SK-N-SH (cell line): Measurements from ENCODE around the gene AIP. TPM values are rescaled to one million over a fixed set of nuclear protein-coding genes. Genes with fewer than 3 reads are reported as not detected.

Experiments used
- CTCF ChIA-PET: fragments of 300-600, 350-600 bp; formaldehyde crosslinking; extraction: SDS; loops from one replicate; lab custom pipeline; 2021; lab: Yijun Ruan, JAX
- POLR2A ChIA-PET: fragments of 350-600 bp; sonication (Branson Sonifier 250); formaldehyde crosslinking; extraction: SDS; loops from one replicate; lab custom pipeline; 2020; ENCODE audit warnings: antibody characterized with exemption, inconsistent platforms; lab: Yijun Ruan, JAX
- DNase-seq: peaks from one replicate; pipeline ENCODE4 v3.0.0; 2012
- H2AFZ ChIP-seq: fragments of 200-600 bp; sonication (generic); 2 replicates; pipeline ENCODE4 v1.8.1; 2016; ENCODE audit warnings: antibody characterized with exemption, mild to moderate bottlenecking, low read depth
- H3F3A ChIP-seq: fragments of 200-600 bp; sonication (generic); replicated peaks from 2 replicates; pipeline ENCODE3; 2016; ENCODE audit warnings: antibody characterized with exemption, mild to moderate bottlenecking; ENCODE audit not compliant: insufficient read depth
- H3K27ac ChIP-seq, 2 experiments: fragments of 200-500 bp in 1 of 2; fragments of 200-600 bp in 1 of 2; sonication (Bioruptor generic) in 1 of 2; sonication (generic), shearing (Covaris generic) in 1 of 2; 2 replicates each; pipeline versions ENCODE4 v1.5.1 to v1.6.1; 2014 to 2016; ENCODE audit warnings: low read depth in 2 of 2, inconsistent platforms in 1 of 2, low read length in 1 of 2, mild to moderate bottlenecking in 1 of 2, mixed read lengths in 1 of 2
- H3K27me3 ChIP-seq: fragments of 200-600 bp; sonication (generic), shearing (Covaris generic); 2 replicates; pipeline ENCODE4 v1.6.1; 2016; ENCODE audit warnings: mixed run types; ENCODE audit not compliant: insufficient read depth
- H3K36me3 ChIP-seq, 2 experiments: fragments of 200-500 bp in 1 of 2; fragments of 200-600 bp in 1 of 2; sonication (Bioruptor generic) in 1 of 2; sonication (generic) in 1 of 2; replicated peaks in 1 of 2; 2 replicates each; pipeline versions ENCODE3 to v1.5.1; 2014 to 2016; ENCODE audit warnings: low read length in 1 of 2, mild to moderate bottlenecking in 1 of 2; ENCODE audit not compliant: insufficient read depth in 2 of 2, control insufficient read depth in 1 of 2
- H3K4me1 ChIP-seq, 2 experiments: fragments of 200-500 bp in 1 of 2; fragments of 200-600 bp in 1 of 2; sonication (Bioruptor generic) in 1 of 2; sonication (generic), shearing (Covaris generic) in 1 of 2; 2 replicates each; pipeline versions ENCODE4 v1.5.1 to v1.6.1; 2014 to 2016; ENCODE audit warnings: low read depth in 1 of 2, low read length in 1 of 2, mixed run types in 1 of 2; ENCODE audit not compliant: insufficient read depth in 2 of 2, control insufficient read depth in 1 of 2
- H3K4me2 ChIP-seq: fragments of 200-600 bp; sonication (generic), shearing (Covaris generic); 2 replicates; pipeline ENCODE4 v1.6.1; 2017; ENCODE audit warnings: mixed run types
- H3K4me3 ChIP-seq, 2 experiments: fragments of 200-500 bp in 1 of 2; fragments of 200-600 bp in 1 of 2; sonication (Bioruptor generic) in 1 of 2; sonication (generic), shearing (Covaris generic) in 1 of 2; 2 replicates each; pipeline versions ENCODE4 v1.5.1 to v1.8.1; 2014 to 2016; ENCODE audit warnings: low read depth in 2 of 2, inconsistent platforms in 1 of 2, low read length in 1 of 2, mild to moderate bottlenecking in 1 of 2, mixed read lengths in 1 of 2, moderate library complexity in 1 of 2
- H3K79me2 ChIP-seq: fragments of 200-600 bp; sonication (generic); 2 replicates; pipeline ENCODE4 v1.8.1; 2017; ENCODE audit warnings: mild to moderate bottlenecking; ENCODE audit not compliant: insufficient read depth
- H3K9ac ChIP-seq: fragments of 200-600 bp; sonication (generic); 2 replicates; pipeline ENCODE4 v1.6.1; 2017; ENCODE audit warnings: mixed run types
- H3K9me2 ChIP-seq: fragments of 200-600 bp; sonication (generic); 2 replicates; pipeline ENCODE4 v1.6.1; 2017; ENCODE audit warnings: mixed run types
- H3K9me3 ChIP-seq: fragments of 200-600 bp; sonication (generic); 2 replicates; pipeline ENCODE4 v1.6.1; 2017; ENCODE audit warnings: mixed run types, mild to moderate bottlenecking, moderate library complexity
- H4K20me1 ChIP-seq: fragments of 200-600 bp; sonication (generic); 2 replicates; pipeline ENCODE4 v1.6.1; 2017; ENCODE audit warnings: mild to moderate bottlenecking, mixed run types; ENCODE audit not compliant: insufficient read depth
- CHD2 ChIP-seq: fragments of 150-350 bp; IDR thresholded peaks from 2 replicates; pipeline ENCODE4 v1.6.1; 2018; ENCODE audit warnings: low read length; ENCODE audit not compliant: partially characterized antibody
- EP300 ChIP-seq, 2 experiments: IDR thresholded peaks; 2 replicates each; pipeline versions ENCODE4 v1.4.0 to v1.6.1; 2012; ENCODE audit warnings: borderline replicate concordance in 1 of 2, low read depth in 1 of 2, low read length in 1 of 2
- EZH2phosphoT487 ChIP-seq: fragments of 200-600 bp; sonication (generic); IDR thresholded peaks from 2 replicates; pipeline ENCODE4 v1.6.1; 2017; ENCODE audit warnings: low read depth, mixed run types, mild to moderate bottlenecking, antibody characterized with exemption, moderate library complexity, borderline replicate concordance
- FOSL2 ChIP-seq: IDR thresholded peaks from 2 replicates; pipeline ENCODE4 v1.4.0; 2012; ENCODE audit warnings: low read depth, mild to moderate bottlenecking, moderate library complexity, borderline replicate concordance
- FOXJ3 ChIP-seq: sonication (generic); formaldehyde crosslinking; IDR thresholded peaks from 2 replicates; pipeline ENCODE4 v1.5.1; 2020; ENCODE audit warnings: mild to moderate bottlenecking, missing genetic modification reagents
- FOXM1 ChIP-seq: IDR thresholded peaks from 2 replicates; pipeline ENCODE4 v1.4.0; 2012; ENCODE audit warnings: low read depth, mild to moderate bottlenecking
- GATA2 ChIP-seq: sonication (generic); formaldehyde crosslinking; IDR thresholded peaks from 2 replicates; pipeline ENCODE4 v1.5.0; 2020; ENCODE audit warnings: mild to moderate bottlenecking, missing genetic modification reagents
- IRF3 ChIP-seq: fragments of 150-350 bp; IDR thresholded peaks from 2 replicates; pipeline ENCODE4 v1.6.1; 2016; ENCODE audit warnings: mild to moderate bottlenecking, low read depth, low read length
- NFIC ChIP-seq: IDR thresholded peaks from 2 replicates; pipeline ENCODE4 v1.4.0; 2012; ENCODE audit warnings: borderline replicate concordance
- NRF1 ChIP-seq: IDR thresholded peaks from 2 replicates; pipeline ENCODE4 v1.6.1; 2012; ENCODE audit warnings: low read depth, mild to moderate bottlenecking, low read length
- POLR2AphosphoS5 ChIP-seq: IDR thresholded peaks from 2 replicates; pipeline ENCODE4 v1.6.1; 2012; ENCODE audit warnings: low read depth, low read length
- RAD21 ChIP-seq: IDR thresholded peaks from 2 replicates; pipeline ENCODE4 v1.6.1; 2012; ENCODE audit warnings: mild to moderate bottlenecking, low read length
- RCOR1 ChIP-seq: fragments of 150-350 bp; IDR thresholded peaks from 2 replicates; pipeline ENCODE4 v1.6.1; 2017; ENCODE audit warnings: antibody characterized with exemption, low read length
- RFX5 ChIP-seq: IDR thresholded peaks from 2 replicates; pipeline ENCODE4 v1.6.1; 2012; ENCODE audit warnings: mild to moderate bottlenecking, improper control_type of control experiment, low read length
- SIN3A ChIP-seq: IDR thresholded peaks from 2 replicates; pipeline ENCODE4 v1.6.1; 2012; ENCODE audit warnings: low read depth, mild to moderate bottlenecking, low read length, moderate library complexity, borderline replicate concordance
- TCF12 ChIP-seq: IDR thresholded peaks from 2 replicates; pipeline ENCODE4 v1.4.0; 2012
- ZBTB33 ChIP-seq: IDR thresholded peaks from 2 replicates; pipeline ENCODE4 v1.4.0; 2012; ENCODE audit warnings: low read depth, borderline replicate concordance
- WGBS: methylation state at CpG from one replicate; pipeline ENCODE4 v1.1.6; 2017; ENCODE audit warnings: low lambda C conversion rate; 5-methylcytosine and 5-hydroxymethylcytosine counted together
- polyA plus RNA-seq, 3 experiments: library from polyadenylated mRNA; depleted of rRNA; stranded (reverse); fragments of >200 nt; gene quantifications; 2 replicates each; pipeline ENCODE4 v1.2.3, GENCODE V29; 2012
- TF ChIP-seq, protein P1 (sequence below): IDR thresholded peaks from 2 replicates; pipeline ENCODE4 v1.6.1; 2012; ENCODE audit warnings: mild to moderate bottlenecking, low read depth, low read length, moderate library complexity
- TF ChIP-seq, protein P2 (sequence below): IDR thresholded peaks from 2 replicates; pipeline ENCODE4; 2012

The AIP gene
- polyA plus RNA-seq, 1 of the 3 experiments (the other 2 are of a cell fraction) = 207 TPM

DNA sequence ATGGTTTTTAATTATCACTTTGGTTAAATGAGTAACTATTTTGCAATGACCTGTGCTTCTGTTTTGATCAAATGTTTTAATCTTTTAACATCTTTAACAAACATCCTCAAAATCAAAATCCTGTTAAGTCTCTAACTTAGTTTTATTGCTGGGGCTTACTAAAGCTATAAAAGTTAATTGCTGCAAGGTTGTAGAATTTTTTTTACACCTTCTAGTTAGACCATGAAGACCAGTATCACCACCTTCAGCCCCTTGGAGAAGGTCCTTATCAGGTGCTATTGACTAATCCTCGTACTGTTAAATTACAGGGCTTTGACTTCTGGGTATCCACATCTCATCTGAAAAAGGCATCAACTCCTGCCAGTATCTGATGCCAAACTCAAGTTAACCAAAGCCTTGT, 52.7 kb downstream of the AIP start:
- ChIA-PET CTCF (interaction anchor here (1.6 kb wide), 1 partner anchor 37 kb away, joined by 4 read pairs; no protein-coding TSS in a partner anchor), POLR2A (no interaction called here)
- Histone ChIP-seq H3K9me2 (no peaks in the 10 kb centered on the region), H3K27me3 (no peaks in the 10 kb centered on the region), H3K4me1 (no peaks in the 10 kb centered on the region), H3K36me3 (no peaks in the 10 kb centered on the region), H3K4me3 (no peak overlapping the region), H4K20me1 (no peaks in the 10 kb centered on the region), H3F3A (peaks cover 3% of the 10 kb centered on the region), H3K79me2 (no peaks in the 10 kb centered on the region), H3K4me2 (no peak overlapping the region), H3K9ac (no peak overlapping the region), H3K9me3 (peaks cover 14% of the 10 kb centered on the region; the same call in 1 of the 2 replicates), H3K27ac (no peak overlapping the region), H2AFZ (no peak overlapping the region)
- WGBS = 0% methylated on average over 1 of the region's 1 CpG
- no peak for DNase-seq
- TF ChIP-seq RCOR1 = no peak
- TF ChIP-seq POLR2AphosphoS5 = no peak
- TF ChIP-seq FOXM1 = no peak
- no peak for TF ChIP-seq RAD21
- TF ChIP-seq TCF12 = no peak
- TF ChIP-seq ZBTB33 = no peak
- no peak for TF ChIP-seq NFIC
- TF ChIP-seq GATA2 (CRISPR knock-in tag) = no peak
- TF ChIP-seq, protein P1, sequence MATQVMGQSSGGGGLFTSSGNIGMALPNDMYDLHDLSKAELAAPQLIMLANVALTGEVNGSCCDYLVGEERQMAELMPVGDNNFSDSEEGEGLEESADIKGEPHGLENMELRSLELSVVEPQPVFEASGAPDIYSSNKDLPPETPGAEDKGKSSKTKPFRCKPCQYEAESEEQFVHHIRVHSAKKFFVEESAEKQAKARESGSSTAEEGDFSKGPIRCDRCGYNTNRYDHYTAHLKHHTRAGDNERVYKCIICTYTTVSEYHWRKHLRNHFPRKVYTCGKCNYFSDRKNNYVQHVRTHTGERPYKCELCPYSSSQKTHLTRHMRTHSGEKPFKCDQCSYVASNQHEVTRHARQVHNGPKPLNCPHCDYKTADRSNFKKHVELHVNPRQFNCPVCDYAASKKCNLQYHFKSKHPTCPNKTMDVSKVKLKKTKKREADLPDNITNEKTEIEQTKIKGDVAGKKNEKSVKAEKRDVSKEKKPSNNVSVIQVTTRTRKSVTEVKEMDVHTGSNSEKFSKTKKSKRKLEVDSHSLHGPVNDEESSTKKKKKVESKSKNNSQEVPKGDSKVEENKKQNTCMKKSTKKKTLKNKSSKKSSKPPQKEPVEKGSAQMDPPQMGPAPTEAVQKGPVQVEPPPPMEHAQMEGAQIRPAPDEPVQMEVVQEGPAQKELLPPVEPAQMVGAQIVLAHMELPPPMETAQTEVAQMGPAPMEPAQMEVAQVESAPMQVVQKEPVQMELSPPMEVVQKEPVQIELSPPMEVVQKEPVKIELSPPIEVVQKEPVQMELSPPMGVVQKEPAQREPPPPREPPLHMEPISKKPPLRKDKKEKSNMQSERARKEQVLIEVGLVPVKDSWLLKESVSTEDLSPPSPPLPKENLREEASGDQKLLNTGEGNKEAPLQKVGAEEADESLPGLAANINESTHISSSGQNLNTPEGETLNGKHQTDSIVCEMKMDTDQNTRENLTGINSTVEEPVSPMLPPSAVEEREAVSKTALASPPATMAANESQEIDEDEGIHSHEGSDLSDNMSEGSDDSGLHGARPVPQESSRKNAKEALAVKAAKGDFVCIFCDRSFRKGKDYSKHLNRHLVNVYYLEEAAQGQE = no peak
- no peak for TF ChIP-seq FOSL2
- TF ChIP-seq CHD2 = no peak
- TF ChIP-seq EZH2phosphoT487 = no peak
- TF ChIP-seq IRF3 = no peak
- no peak for TF ChIP-seq EP300 (IDR thresholded peaks at IDR 0.05; ENCODE audit: borderline replicate concordance in 1 of 2, low read depth in 1 of 2, low read length in 1 of 2)
- no peak for TF ChIP-seq RFX5
- TF ChIP-seq FOXJ3 = no peak
- no peak for TF ChIP-seq NRF1
- TF ChIP-seq, protein P2, sequence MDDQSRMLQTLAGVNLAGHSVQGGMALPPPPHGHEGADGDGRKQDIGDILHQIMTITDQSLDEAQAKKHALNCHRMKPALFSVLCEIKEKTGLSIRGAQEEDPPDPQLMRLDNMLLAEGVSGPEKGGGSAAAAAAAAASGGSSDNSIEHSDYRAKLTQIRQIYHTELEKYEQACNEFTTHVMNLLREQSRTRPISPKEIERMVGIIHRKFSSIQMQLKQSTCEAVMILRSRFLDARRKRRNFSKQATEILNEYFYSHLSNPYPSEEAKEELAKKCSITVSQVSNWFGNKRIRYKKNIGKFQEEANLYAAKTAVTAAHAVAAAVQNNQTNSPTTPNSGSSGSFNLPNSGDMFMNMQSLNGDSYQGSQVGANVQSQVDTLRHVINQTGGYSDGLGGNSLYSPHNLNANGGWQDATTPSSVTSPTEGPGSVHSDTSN = no peak
- no peak for TF ChIP-seq SIN3A
